IPS-NIHi7 (cell line): ENCODE data around the gene LEMD3.

Experiments
- DNase-seq: peaks from one replicate; pipeline ENCODE4 v3.0.0; 2012; ENCODE audit warnings: mixed read lengths; ENCODE audit errors: extremely low spot score

LEMD3 gene

GRCh38 chr12:65169320-65170208 is at the start of gene LEMD3:
TSS of gene LEMD3 (plus strand) at chr12:65169583. CDS start at chr12:65169597, 14 bp downstream.
- peak; percentile 98 for DNase-seq

- peak; percentile 72 for DNase-seq
Observed at GRCh38 chr12:65121049-65121955, 48.1 kb upstream of the LEMD3 start, which contains the start of gene WIF1. TSS of gene WIF1 (minus strand) at chr12:65121305. CDS start at chr12:65121191, 114 bp downstream.

GRCh38 chr12:65121956-65122469 is 47.4 kb upstream of the LEMD3 start:
- DNase-seq: no peak

- no peak for DNase-seq
Observed at GRCh38 chr12:65122703-65123102, 46.7 kb upstream of the LEMD3 start.

GRCh38 chr12:65123435-65124063 is 45.8 kb upstream of the LEMD3 start:
- no peak for DNase-seq

GRCh38 chr12:65125247-65125646 is 44.1 kb upstream of the LEMD3 start:
- no peak for DNase-seq

- DNase-seq: no peak
Observed at GRCh38 chr12:65125975-65126374, 43.4 kb upstream of the LEMD3 start.

GRCh38 chr12:65126482-65126881 is 42.9 kb upstream of the LEMD3 start:
- no peak for DNase-seq

- DNase-seq: no peak
Observed at GRCh38 chr12:65133879-65134278, 35.5 kb upstream of the LEMD3 start.

- DNase-seq: no peak
Observed at GRCh38 chr12:65139389-65139788, 30.0 kb upstream of the LEMD3 start.

GRCh38 chr12:65140738-65141137 is 28.6 kb upstream of the LEMD3 start:
- DNase-seq: no peak

GRCh38 chr12:65147312-65147905 is 22.0 kb upstream of the LEMD3 start:
- DNase-seq: no peak

- DNase-seq: no peak
Observed at GRCh38 chr12:65152012-65152411, 17.4 kb upstream of the LEMD3 start.

GRCh38 chr12:65152596-65152995 is 16.8 kb upstream of the LEMD3 start:
- no peak for DNase-seq

GRCh38 chr12:65155784-65156183 is 13.6 kb upstream of the LEMD3 start:
- no peak for DNase-seq

GRCh38 chr12:65156366-65156841 is 13.0 kb upstream of the LEMD3 start:
- DNase-seq: no peak

- DNase-seq: no peak
Observed at GRCh38 chr12:65157091-65157490, 12.3 kb upstream of the LEMD3 start.

GRCh38 chr12:65162609-65163008 is 6.8 kb upstream of the LEMD3 start:
- no peak for DNase-seq

GRCh38 chr12:65164244-65164643 is 5.1 kb upstream of the LEMD3 start:
- no peak for DNase-seq

- DNase-seq: no peak
Observed at GRCh38 chr12:65164774-65165173, 4.6 kb upstream of the LEMD3 start.

- no peak for DNase-seq
Observed at GRCh38 chr12:65168681-65169319, 583 bp upstream of the LEMD3 start.
